ENCODE measurements around the gene TAOK3.

DNA sequence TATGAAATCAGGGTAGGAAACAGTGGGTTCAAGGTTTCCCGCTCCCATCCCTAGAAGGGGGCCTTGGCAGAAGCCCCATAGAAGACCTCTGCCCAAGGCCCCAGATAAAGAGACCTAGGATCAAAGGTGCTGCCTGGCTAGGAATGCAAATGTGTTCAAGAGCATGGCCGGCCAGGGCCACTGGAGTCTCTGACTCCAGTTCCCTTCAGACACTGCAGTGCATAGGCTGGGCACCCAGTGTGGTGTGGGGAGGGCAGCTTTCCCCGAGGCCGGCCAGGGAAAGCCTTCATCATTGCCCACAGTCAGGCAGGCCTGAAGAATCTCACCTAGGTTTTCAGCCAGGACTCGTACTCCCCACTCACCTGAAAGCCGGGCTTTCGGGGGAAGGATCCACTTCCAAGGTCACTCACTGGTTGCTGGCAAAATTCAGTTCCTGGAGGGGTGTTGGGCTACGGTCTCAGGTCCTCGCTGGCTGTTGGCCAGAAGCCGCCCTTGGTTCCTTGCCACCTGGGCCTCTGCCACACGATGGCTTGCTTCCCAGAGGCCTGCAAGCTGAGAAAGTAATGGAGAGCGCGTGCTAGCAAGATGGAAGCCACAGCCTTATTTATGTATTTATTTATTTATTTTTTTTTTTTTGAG is 246.5 kb downstream of the TAOK3 start:
- TF ChIP-seq, protein P1, sequence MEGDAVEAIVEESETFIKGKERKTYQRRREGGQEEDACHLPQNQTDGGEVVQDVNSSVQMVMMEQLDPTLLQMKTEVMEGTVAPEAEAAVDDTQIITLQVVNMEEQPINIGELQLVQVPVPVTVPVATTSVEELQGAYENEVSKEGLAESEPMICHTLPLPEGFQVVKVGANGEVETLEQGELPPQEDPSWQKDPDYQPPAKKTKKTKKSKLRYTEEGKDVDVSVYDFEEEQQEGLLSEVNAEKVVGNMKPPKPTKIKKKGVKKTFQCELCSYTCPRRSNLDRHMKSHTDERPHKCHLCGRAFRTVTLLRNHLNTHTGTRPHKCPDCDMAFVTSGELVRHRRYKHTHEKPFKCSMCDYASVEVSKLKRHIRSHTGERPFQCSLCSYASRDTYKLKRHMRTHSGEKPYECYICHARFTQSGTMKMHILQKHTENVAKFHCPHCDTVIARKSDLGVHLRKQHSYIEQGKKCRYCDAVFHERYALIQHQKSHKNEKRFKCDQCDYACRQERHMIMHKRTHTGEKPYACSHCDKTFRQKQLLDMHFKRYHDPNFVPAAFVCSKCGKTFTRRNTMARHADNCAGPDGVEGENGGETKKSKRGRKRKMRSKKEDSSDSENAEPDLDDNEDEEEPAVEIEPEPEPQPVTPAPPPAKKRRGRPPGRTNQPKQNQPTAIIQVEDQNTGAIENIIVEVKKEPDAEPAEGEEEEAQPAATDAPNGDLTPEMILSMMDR (IDR thresholded peaks at IDR 0.05; ENCODE audit: low read depth, low read length, poor library complexity, severe bottlenecking): no peak
- no peak for TF ChIP-seq EZH2phosphoT487 (IDR thresholded peaks at IDR 0.05; ENCODE audit: borderline replicate concordance, low read length)

All from DOHH2 (cell line).